RWPE1 (cell line): ENCODE results near the gene HAND2.

Source experiments
- CTCF ChIA-PET: fragments of 350-600 bp; sonication (Branson Sonifier 250); formaldehyde crosslinking; extraction: SDS; loops from one replicate; lab custom pipeline; 2021; lab: Yijun Ruan, JAX
- POLR2A ChIA-PET: fragments of 400-600 bp; formaldehyde crosslinking; extraction: SDS; loops from one replicate; lab custom pipeline; 2020; ENCODE audit warnings: antibody characterized with exemption; ENCODE audit not compliant: low non-redundant PET; lab: Yijun Ruan, JAX
- DNase-seq: peaks from one replicate; pipeline ENCODE4 v3.0.0; 2012; ENCODE audit warnings: low spot score
- H3K27ac ChIP-seq: fragments of 450-650 bp; 2 replicates; pipeline ENCODE4 v1.5.1; 2017
- CTCF ChIP-seq: fragments of 450-650 bp; conservative IDR thresholded peaks from 2 replicates; pipeline ENCODE4 v1.5.1; 2017; ENCODE audit warnings: low read depth, mild to moderate bottlenecking

The HAND2 gene

GRCh38 chr4:173485164-173485563, 44.9 kb downstream of the HAND2 start:
- no peak for TF ChIP-seq CTCF
- ChIA-PET CTCF (interaction anchor here (1.0 kb wide), 1 partner anchor 9 kb away, joined by 3 read pairs; no protein-coding TSS in a partner anchor), POLR2A (no interaction called here)
- DNase-seq, result no peak
- H3K27ac ChIP-seq, result no peak overlapping the region

- no peak overlapping the region for H3K27ac ChIP-seq
- no peak for DNase-seq
- ChIA-PET CTCF (no interaction called here), POLR2A (no interaction called here)
- TF ChIP-seq CTCF, result no peak
Observed at GRCh38 chr4:173482330-173482931, 47.6 kb downstream of the HAND2 start.

GRCh38 chr4:173478913-173479283, 51.1 kb downstream of the HAND2 start:
- no peak overlapping the region for H3K27ac ChIP-seq
- ChIA-PET POLR2A (no interaction called here), CTCF (no interaction called here)
- no peak for DNase-seq
- TF ChIP-seq CTCF, result no peak

- CTCF ChIA-PET, result no interaction called here
Observed at GRCh38 chr4:173478201-173478912, 51.7 kb downstream of the HAND2 start.

GRCh38 chr4:173477016-173477415, 53.0 kb downstream of the HAND2 start:
- DNase-seq, result no peak
- H3K27ac ChIP-seq, result no peak overlapping the region
- CTCF ChIA-PET, result interaction anchor here (0.6 kb wide), 1 partner anchor 11 kb away, joined by 3 read pairs; no protein-coding TSS in a partner anchor
- no peak for TF ChIP-seq CTCF
- POLR2A ChIA-PET, result no interaction called here

More at GRCh38 chr4:173478201-173478912, 51.7 kb downstream of the HAND2 start:
- POLR2A ChIA-PET, result no interaction called here
- H3K27ac ChIP-seq, result no peak overlapping the region
- no peak for DNase-seq
- TF ChIP-seq CTCF, result no peak
